Measurements from ENCODE around the gene CNPY2. TPM values are rescaled to one million over a fixed set of nuclear protein-coding genes. Genes with fewer than 3 reads are reported as not detected.
"Not testable (repeated sequence)": the region's sequence is repeated elsewhere in the genome, so short reads cannot be mapped to it uniquely, and the experiment has no call there.

CNPY2 gene
- total RNA-seq, 3 donors from 2014 or later = 75.5 to 79.3 (median 77.7) TPM

DNA sequence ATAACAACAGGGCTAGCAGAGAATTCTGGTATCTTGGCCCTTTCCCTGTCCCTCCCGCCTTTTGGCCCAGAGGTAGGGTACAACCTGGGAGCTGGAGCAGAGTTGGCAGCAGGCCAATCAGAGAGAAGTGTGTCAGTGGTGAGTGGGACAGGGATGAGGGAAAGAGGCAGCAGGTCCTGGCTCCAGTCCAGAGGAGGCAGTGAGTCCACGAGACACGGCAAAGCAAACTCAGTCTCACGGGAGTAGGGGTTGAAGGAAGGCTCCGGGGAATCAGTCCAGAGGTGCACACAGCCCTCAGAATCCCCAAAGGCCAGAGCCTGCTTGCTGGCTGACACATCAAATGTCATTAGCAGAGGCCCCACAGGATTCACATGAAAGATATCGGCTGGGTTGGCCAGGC, 10.7 kb upstream of the CNPY2 start:
- Histone ChIP-seq H3K4me1 (ENCODE audit: low read depth) (no peaks in the 10 kb centered on the region), H3K9me3 (no peaks in the 10 kb centered on the region), H3K4me3 (no peak overlapping the region), H3K36me3 (ENCODE audit: low read depth) (no peaks in the 10 kb centered on the region)
- intact Hi-C loops (cut with DNase I, micrococcal nuclease) = no loop called here
- TF ChIP-seq, protein P1, sequence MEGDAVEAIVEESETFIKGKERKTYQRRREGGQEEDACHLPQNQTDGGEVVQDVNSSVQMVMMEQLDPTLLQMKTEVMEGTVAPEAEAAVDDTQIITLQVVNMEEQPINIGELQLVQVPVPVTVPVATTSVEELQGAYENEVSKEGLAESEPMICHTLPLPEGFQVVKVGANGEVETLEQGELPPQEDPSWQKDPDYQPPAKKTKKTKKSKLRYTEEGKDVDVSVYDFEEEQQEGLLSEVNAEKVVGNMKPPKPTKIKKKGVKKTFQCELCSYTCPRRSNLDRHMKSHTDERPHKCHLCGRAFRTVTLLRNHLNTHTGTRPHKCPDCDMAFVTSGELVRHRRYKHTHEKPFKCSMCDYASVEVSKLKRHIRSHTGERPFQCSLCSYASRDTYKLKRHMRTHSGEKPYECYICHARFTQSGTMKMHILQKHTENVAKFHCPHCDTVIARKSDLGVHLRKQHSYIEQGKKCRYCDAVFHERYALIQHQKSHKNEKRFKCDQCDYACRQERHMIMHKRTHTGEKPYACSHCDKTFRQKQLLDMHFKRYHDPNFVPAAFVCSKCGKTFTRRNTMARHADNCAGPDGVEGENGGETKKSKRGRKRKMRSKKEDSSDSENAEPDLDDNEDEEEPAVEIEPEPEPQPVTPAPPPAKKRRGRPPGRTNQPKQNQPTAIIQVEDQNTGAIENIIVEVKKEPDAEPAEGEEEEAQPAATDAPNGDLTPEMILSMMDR (IDR thresholded peaks at IDR 0.05) = no peak
- DNase-seq = no peak
- ATAC-seq = no peak

DNA sequence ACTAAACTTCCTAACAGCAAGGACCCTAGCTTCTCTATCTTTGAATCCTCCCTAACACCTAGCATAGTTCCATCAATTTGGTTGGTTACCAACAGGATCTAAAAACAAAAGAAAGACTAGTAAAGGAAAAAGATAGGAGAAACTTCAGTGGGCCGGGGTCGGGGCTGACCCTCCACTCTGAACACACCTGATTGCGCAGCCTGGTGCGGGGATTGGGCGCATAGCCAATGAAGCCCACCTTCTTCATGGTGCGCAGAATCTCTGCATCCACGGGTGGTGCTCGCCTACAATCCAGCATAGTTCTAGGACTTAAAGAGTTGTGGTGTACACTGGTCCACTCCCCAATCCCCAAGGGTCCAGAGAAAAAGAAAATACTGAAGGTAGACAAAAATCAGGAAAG, 10.3 kb upstream of the CNPY2 start:
- H3K36me3 ChIP-seq (ENCODE audit: low read depth) = no peaks in the 10 kb centered on the region
- intact Hi-C loops (cut with DNase I, micrococcal nuclease) = no loop called here
- H3K9me3 ChIP-seq = no peaks in the 10 kb centered on the region
- ATAC-seq = no peak
- TF ChIP-seq, protein P1 (IDR thresholded peaks at IDR 0.05) = no peak
- no peak overlapping the region for H3K4me3 ChIP-seq
- H3K4me1 ChIP-seq (ENCODE audit: low read depth) = no peaks in the 10 kb centered on the region
- DNase-seq = no peak

DNA sequence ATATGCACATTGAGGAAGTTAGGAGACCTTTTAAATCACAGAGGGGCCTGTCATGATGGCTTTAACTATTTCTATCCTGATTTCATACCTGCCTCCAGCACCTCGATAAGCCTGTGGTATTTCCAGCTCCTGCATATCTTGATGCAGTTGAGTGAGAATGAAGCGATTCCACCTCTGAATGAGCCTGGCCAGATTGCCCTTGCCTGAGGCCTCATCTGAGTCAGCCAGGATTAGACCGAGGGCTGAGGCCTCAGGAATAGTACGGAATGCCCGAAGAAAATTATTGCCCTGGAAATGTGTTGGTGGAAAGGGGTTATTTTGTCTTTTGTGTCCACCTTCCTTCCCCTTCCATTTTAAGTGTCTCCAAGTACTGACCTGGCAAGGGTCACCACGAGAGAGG, 8.4 kb upstream of the CNPY2 start:
- intact Hi-C loops (cut with DNase I, micrococcal nuclease) = no loop called here
- TF ChIP-seq, protein P1 (IDR thresholded peaks at IDR 0.05) = no peak

DNA sequence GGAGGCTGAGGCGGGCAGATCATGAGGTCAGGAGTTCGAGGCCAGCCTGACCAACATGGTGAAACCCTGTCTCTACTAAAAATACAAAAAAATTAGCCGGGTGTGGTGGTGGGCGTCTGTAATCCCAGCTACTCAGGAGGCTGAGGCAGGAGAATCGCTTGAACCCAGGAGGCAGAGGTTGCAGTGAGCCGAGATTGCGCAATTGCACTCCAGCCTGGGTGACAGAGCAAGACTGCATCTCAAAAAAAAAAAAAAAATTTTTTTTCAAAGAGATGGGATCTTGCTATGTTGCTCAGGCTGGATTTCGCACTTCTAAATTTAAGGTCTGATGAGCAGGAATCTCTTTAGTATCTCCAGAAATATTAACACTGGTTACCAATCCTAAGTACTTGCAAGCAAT, 5.8 kb upstream of the CNPY2 start:
- ATAC-seq; intact Hi-C loops (cut with DNase I, micrococcal nuclease); H3K9me3 ChIP-seq; H3K36me3 ChIP-seq (ENCODE audit: low read depth); H3K4me3 ChIP-seq; DNase-seq; H3K4me1 ChIP-seq (ENCODE audit: low read depth): not testable (repeated sequence)

More for the DNA sequence above, 8.4 kb upstream of the CNPY2 start:
- ATAC-seq (no peak), DNase-seq (no peak)
- no peaks in the 10 kb centered on the region for H3K4me1 ChIP-seq (ENCODE audit: low read depth)
- H3K36me3 ChIP-seq (ENCODE audit: low read depth) = no peaks in the 10 kb centered on the region
- no peaks in the 10 kb centered on the region for H3K9me3 ChIP-seq
- no peak overlapping the region for H3K4me3 ChIP-seq

DNA sequence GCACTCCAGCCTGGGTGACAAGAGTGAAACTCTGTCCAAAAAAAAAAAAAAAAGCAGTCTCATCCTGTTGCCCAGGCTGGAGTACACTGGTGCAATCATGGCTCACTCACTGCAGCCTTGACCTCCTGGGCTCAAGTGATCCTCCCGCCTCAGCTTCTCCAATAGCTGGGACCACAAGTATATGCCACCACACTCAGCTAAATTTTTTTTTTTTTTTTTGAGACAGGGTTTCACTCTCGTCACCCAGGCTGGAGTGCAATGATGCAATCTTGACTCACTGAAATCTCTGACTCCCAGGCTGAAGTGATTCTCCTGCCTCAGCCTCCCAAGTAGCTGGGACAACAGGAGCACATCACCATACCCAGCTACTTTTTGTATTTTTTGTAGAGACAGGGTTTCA, 5.2 kb upstream of the CNPY2 start:
- intact Hi-C loops (cut with DNase I, micrococcal nuclease) = no loop called here

DNA sequence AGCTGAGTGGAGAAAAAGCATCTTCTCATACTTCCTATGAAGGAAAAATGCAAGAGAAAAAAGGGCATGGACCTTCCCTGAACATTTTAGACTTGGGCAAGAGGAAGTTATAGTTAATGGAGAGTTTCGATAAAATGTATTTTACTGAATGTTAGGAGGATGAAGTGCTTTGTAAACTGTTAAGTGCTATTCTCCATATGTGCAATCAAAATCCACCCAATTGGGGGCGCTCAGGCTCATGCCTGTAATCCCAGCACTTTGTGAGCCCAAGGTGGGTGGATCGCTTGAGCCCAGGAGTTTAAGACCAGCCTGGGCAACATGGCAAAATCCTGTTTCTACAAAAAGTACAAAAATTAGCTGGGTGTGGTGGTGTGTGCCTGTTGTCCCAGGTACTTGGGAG, 1.9 kb upstream of the CNPY2 start:
- intact Hi-C loops (cut with DNase I, micrococcal nuclease) = no loop called here
- Histone ChIP-seq H3K36me3 (ENCODE audit: low read depth) (no peaks in the 10 kb centered on the region), H3K4me3 (no peak overlapping the region), H3K9me3 (no peaks in the 10 kb centered on the region), H3K4me1 (ENCODE audit: low read depth) (peaks cover 11% of the 10 kb centered on the region)
- ATAC-seq (no peak), DNase-seq (no peak)
- TF ChIP-seq, protein P1 (IDR thresholded peaks at IDR 0.05) = no peak

More for the DNA sequence above, 5.2 kb upstream of the CNPY2 start:
- TF ChIP-seq, protein P1 (IDR thresholded peaks at IDR 0.05) = no peak
- H3K4me1 ChIP-seq (ENCODE audit: low read depth) = no peaks in the 10 kb centered on the region
- DNase-seq (no peak), ATAC-seq (no peak)
- no peak overlapping the region for H3K4me3 ChIP-seq
- H3K36me3 ChIP-seq (ENCODE audit: low read depth) = no peaks in the 10 kb centered on the region
- H3K9me3 ChIP-seq = no peaks in the 10 kb centered on the region

Data from mucosa of descending colon (tissue), 3 donors.